Stimulated activated CD4-positive, alpha-beta T cell treated with anti-CD3 and anti-CD28 coated beads, Interleukin-12 subunit alpha, Interleukin-12 subunit beta, amount 100 ng/mL, for 4 hours (primary cell): Measurements from ENCODE around the gene VPS13D.
"Not testable (repeated sequence)": the region's sequence is repeated elsewhere in the genome, so short reads cannot be mapped to it uniquely, and the experiment has no call there.

Source experiments
- DNase-seq: peaks from one replicate; pipeline ENCODE4 v3.0.0-alpha.2; 2020

The VPS13D gene

GRCh38 chr1:12201352-12202189 lies 28.3 kb upstream of the VPS13D start:
- DNase-seq, result no peak

- no peak for DNase-seq
Observed at GRCh38 chr1:12202190-12202497, 27.7 kb upstream of the VPS13D start.

- DNase-seq, result no peak
Observed at GRCh38 chr1:12202577-12202976, 27.3 kb upstream of the VPS13D start.

- no peak for DNase-seq
Observed at GRCh38 chr1:12203216-12204007, 26.4 kb upstream of the VPS13D start.

GRCh38 chr1:12204140-12204539 lies 25.7 kb upstream of the VPS13D start:
- DNase-seq, result peak; percentile 39

GRCh38 chr1:12204754-12205658 lies 24.8 kb upstream of the VPS13D start:
- DNase-seq, result no peak

- DNase-seq, result no peak
Observed at GRCh38 chr1:12206238-12206637, 23.6 kb upstream of the VPS13D start.

GRCh38 chr1:12206792-12207424 lies 22.9 kb upstream of the VPS13D start:
- no peak for DNase-seq

GRCh38 chr1:12208271-12208670 lies 21.6 kb upstream of the VPS13D start:
- DNase-seq, result no peak

GRCh38 chr1:12208764-12209494 lies 20.9 kb upstream of the VPS13D start:
- peak; percentile 89 for DNase-seq

GRCh38 chr1:12209495-12209832 lies 20.4 kb upstream of the VPS13D start:
- no peak for DNase-seq

- no peak for DNase-seq
Observed at GRCh38 chr1:12215118-12215961, 14.5 kb upstream of the VPS13D start.

GRCh38 chr1:12219800-12220199 lies 10.0 kb upstream of the VPS13D start:
- no peak for DNase-seq

GRCh38 chr1:12220890-12221289 lies 8.9 kb upstream of the VPS13D start:
- no peak for DNase-seq

GRCh38 chr1:12222700-12223099 lies 7.1 kb upstream of the VPS13D start:
- DNase-seq, result not testable (repeated sequence)

GRCh38 chr1:12224092-12224491 lies 5.7 kb upstream of the VPS13D start:
- DNase-seq, result not testable (repeated sequence)

- DNase-seq, result no peak
Observed at GRCh38 chr1:12228979-12229378, 851 bp upstream of the VPS13D start.

GRCh38 chr1:12229386-12229834 lies 420 bp upstream of the VPS13D start:
- DNase-seq, result no peak

GRCh38 chr1:12230549-12231275 lies 882 bp downstream of the VPS13D start:
- DNase-seq, result no peak

GRCh38 chr1:12231276-12231595 lies 1.4 kb downstream of the VPS13D start:
- no peak for DNase-seq

- DNase-seq, result no peak
Observed at GRCh38 chr1:12232221-12232620, 2.4 kb downstream of the VPS13D start.
